Ishikawa (cell line): ENCODE measurements around the gene HCRTR2.

Source experiments
- CREB1 ChIP-seq: IDR thresholded peaks from 2 replicates; pipeline ENCODE4 v1.6.1; 2012; ENCODE audit warnings: low read depth
- EP300 ChIP-seq: IDR thresholded peaks from 2 replicates; pipeline ENCODE4 v1.6.1; 2012; ENCODE audit warnings: borderline replicate concordance
- FOXM1 ChIP-seq: IDR thresholded peaks from 2 replicates; pipeline ENCODE4 v1.6.1; 2012; ENCODE audit warnings: low read depth, borderline replicate concordance
- MAX ChIP-seq: IDR thresholded peaks from 2 replicates; pipeline ENCODE4 v1.6.1; 2012
- NFIC ChIP-seq: IDR thresholded peaks from 2 replicates; pipeline ENCODE4 v1.6.1; 2012
- RAD21 ChIP-seq: IDR thresholded peaks from 2 replicates; pipeline ENCODE4 v1.6.1; 2012; ENCODE audit warnings: low read depth
- TCF12 ChIP-seq: IDR thresholded peaks from 2 replicates; pipeline ENCODE4 v1.6.1; 2012; ENCODE audit warnings: low read depth
- TEAD4 ChIP-seq: IDR thresholded peaks from 2 replicates; pipeline ENCODE4 v1.6.1; 2012
- ZBTB7A ChIP-seq: IDR thresholded peaks from 2 replicates; pipeline ENCODE4 v1.6.1; 2012; ENCODE audit warnings: low read depth
- TF ChIP-seq, protein P1 (sequence below): IDR thresholded peaks from 2 replicates; pipeline ENCODE4 v1.6.1; 2012; ENCODE audit warnings: low read depth, mild to moderate bottlenecking
- TF ChIP-seq, protein P2 (sequence below): IDR thresholded peaks from 2 replicates; pipeline ENCODE4 v1.6.1; 2012

- no peak for TF ChIP-seq EP300
- no peak for TF ChIP-seq TEAD4
- TF ChIP-seq CREB1 = no peak
- no peak for TF ChIP-seq RAD21
- TF ChIP-seq ZBTB7A = no peak
- TF ChIP-seq NFIC = no peak
- TF ChIP-seq MAX = no peak
- TF ChIP-seq, protein P1, sequence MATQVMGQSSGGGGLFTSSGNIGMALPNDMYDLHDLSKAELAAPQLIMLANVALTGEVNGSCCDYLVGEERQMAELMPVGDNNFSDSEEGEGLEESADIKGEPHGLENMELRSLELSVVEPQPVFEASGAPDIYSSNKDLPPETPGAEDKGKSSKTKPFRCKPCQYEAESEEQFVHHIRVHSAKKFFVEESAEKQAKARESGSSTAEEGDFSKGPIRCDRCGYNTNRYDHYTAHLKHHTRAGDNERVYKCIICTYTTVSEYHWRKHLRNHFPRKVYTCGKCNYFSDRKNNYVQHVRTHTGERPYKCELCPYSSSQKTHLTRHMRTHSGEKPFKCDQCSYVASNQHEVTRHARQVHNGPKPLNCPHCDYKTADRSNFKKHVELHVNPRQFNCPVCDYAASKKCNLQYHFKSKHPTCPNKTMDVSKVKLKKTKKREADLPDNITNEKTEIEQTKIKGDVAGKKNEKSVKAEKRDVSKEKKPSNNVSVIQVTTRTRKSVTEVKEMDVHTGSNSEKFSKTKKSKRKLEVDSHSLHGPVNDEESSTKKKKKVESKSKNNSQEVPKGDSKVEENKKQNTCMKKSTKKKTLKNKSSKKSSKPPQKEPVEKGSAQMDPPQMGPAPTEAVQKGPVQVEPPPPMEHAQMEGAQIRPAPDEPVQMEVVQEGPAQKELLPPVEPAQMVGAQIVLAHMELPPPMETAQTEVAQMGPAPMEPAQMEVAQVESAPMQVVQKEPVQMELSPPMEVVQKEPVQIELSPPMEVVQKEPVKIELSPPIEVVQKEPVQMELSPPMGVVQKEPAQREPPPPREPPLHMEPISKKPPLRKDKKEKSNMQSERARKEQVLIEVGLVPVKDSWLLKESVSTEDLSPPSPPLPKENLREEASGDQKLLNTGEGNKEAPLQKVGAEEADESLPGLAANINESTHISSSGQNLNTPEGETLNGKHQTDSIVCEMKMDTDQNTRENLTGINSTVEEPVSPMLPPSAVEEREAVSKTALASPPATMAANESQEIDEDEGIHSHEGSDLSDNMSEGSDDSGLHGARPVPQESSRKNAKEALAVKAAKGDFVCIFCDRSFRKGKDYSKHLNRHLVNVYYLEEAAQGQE = no peak
- TF ChIP-seq, protein P2, sequence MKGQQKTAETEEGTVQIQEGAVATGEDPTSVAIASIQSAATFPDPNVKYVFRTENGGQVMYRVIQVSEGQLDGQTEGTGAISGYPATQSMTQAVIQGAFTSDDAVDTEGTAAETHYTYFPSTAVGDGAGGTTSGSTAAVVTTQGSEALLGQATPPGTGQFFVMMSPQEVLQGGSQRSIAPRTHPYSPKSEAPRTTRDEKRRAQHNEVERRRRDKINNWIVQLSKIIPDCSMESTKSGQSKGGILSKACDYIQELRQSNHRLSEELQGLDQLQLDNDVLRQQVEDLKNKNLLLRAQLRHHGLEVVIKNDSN = no peak
- no peak for TF ChIP-seq FOXM1
- TF ChIP-seq TCF12 = no peak
Measured at GRCh38 chr6:55210952-55211351, 36.6 kb downstream of the HCRTR2 start.
